ENCODE data around the gene GRID1.

GRCh38 chr10:85848756-85849155, 517.8 kb downstream of the GRID1 start:
- TF ChIP-seq, protein P1, sequence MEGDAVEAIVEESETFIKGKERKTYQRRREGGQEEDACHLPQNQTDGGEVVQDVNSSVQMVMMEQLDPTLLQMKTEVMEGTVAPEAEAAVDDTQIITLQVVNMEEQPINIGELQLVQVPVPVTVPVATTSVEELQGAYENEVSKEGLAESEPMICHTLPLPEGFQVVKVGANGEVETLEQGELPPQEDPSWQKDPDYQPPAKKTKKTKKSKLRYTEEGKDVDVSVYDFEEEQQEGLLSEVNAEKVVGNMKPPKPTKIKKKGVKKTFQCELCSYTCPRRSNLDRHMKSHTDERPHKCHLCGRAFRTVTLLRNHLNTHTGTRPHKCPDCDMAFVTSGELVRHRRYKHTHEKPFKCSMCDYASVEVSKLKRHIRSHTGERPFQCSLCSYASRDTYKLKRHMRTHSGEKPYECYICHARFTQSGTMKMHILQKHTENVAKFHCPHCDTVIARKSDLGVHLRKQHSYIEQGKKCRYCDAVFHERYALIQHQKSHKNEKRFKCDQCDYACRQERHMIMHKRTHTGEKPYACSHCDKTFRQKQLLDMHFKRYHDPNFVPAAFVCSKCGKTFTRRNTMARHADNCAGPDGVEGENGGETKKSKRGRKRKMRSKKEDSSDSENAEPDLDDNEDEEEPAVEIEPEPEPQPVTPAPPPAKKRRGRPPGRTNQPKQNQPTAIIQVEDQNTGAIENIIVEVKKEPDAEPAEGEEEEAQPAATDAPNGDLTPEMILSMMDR (optimal IDR thresholded peaks at IDR 0.05 in 1 of 3, IDR thresholded peaks at IDR 0.05 in 1 of 3, conservative IDR thresholded peaks at IDR 0.05 in 1 of 3; ENCODE audit: extremely low read depth in 1 of 3, insufficient read depth in 2 of 3, low read length in 3 of 3) = no peak
- no peak for TF ChIP-seq EZH2 (IDR thresholded peaks at IDR 0.05; ENCODE audit: low read length)
